MCF 10A (cell line): ENCODE results near the gene RBPJ. TPM values are rescaled to one million over a fixed set of nuclear protein-coding genes. Genes with fewer than 3 reads are reported as not detected.

Source experiments
- Bru-seq: library from RNA; stranded (reverse); fragments of 400-500 nt; gene quantifications from one replicate; lab custom pipeline; 2021; lab: Mats Ljungman, UMichigan
- BruChase-seq, 2 experiments: library from RNA; stranded (reverse); fragments of 400-500 nt; gene quantifications; one replicate each; lab custom pipeline; 2021; lab: Mats Ljungman, UMichigan
- BruUV-seq: library from RNA; stranded (reverse); fragments of 400-500 nt; replicated peaks from 2 replicates; lab custom pipeline; 2021; lab: Mats Ljungman, UMichigan
- CTCF ChIA-PET: fragments of 300-600 bp; sonication (Branson Sonifier 250); formaldehyde crosslinking; extraction: SDS; loops from one replicate; lab custom pipeline; 2021; ENCODE audit warnings: antibody characterized with exemption, inconsistent platforms; lab: Yijun Ruan, JAX
- POLR2A ChIA-PET: fragments of 300-600, 350-650 bp; sonication (Branson Sonifier 250); formaldehyde crosslinking; extraction: SDS; loops from one replicate; lab custom pipeline; 2020; ENCODE audit warnings: antibody characterized with exemption, inconsistent platforms; lab: Yijun Ruan, JAX
- DNase-seq: peaks from one replicate; pipeline ENCODE4 v3.0.0-alpha.2; 2018; ENCODE audit not compliant: unreplicated experiment
- H3K27ac Mint-ChIP-seq: one replicate; pipeline ENCODE4 v1.8.0; 2022; ENCODE audit warnings: mild to moderate bottlenecking, low read depth, mixed read lengths; ENCODE audit not compliant: unreplicated experiment
- H3K27me3 Mint-ChIP-seq: one replicate; pipeline ENCODE4 v1.8.0; 2022; ENCODE audit warnings: mixed read lengths; ENCODE audit not compliant: insufficient read depth, unreplicated experiment
- H3K36me3 Mint-ChIP-seq: one replicate; pipeline ENCODE4 v1.8.0; 2022; ENCODE audit warnings: mild to moderate bottlenecking, moderate library complexity, mixed read lengths; ENCODE audit not compliant: insufficient read depth, unreplicated experiment
- H3K4me1 Mint-ChIP-seq: one replicate; pipeline ENCODE4 v1.8.0; 2022; ENCODE audit warnings: mixed read lengths; ENCODE audit not compliant: insufficient read depth, unreplicated experiment
- H3K4me3 Mint-ChIP-seq: one replicate; pipeline ENCODE4 v1.8.0; 2022; ENCODE audit warnings: mild to moderate bottlenecking, moderate library complexity, mixed read lengths; ENCODE audit not compliant: unreplicated experiment
- H3K9me3 Mint-ChIP-seq: one replicate; pipeline ENCODE4 v1.8.0; 2022; ENCODE audit warnings: mixed read lengths; ENCODE audit not compliant: unreplicated experiment
- intact Hi-C: fragments of 100-400 bp; cut with micrococcal nuclease; formaldehyde crosslinking; loops from 2 replicates; pipeline ENCODE4 v1.14.1; 2022
- long read RNA-seq: library from polyadenylated mRNA; stranded (forward); transcript quantifications from one replicate; pipeline ENCODE4 v2.0.0, GENCODE V29; 2022
- total RNA-seq: library from RNA; stranded (reverse); gene quantifications from 2 replicates; pipeline ENCODE4 v1.2.3, GENCODE V29; 2022
- TF ChIP-seq, protein P1 (sequence below): fragments of 200-600 bp; IDR thresholded peaks from one replicate; pipeline ENCODE4 v1.8.0; 2022; ENCODE audit warnings: antibody characterized with exemption, mild to moderate bottlenecking; ENCODE audit not compliant: unreplicated experiment

Gene RBPJ
- 74.4 and 84.7 TPM in 2 replicates for total RNA-seq
- percentile 89 among the genes with signal in this experiment for Bru-seq, nascent RNA
- BruChase-seq, experiment 1, labeled RNA remaining after a 6-hour chase: percentile 92 among the genes with signal in this experiment
- BruChase-seq, experiment 2, labeled RNA remaining after a 2-hour chase: percentile 88 among the genes with signal in this experiment
- long read RNA-seq, full-length matches to known transcripts: 93 of 121 reads
- long read RNA-seq, partial matches to known transcripts: 7 of 121 reads
- long read RNA-seq, other reads (novel, unspliced or antisense): 21 of 121 reads

DNA sequence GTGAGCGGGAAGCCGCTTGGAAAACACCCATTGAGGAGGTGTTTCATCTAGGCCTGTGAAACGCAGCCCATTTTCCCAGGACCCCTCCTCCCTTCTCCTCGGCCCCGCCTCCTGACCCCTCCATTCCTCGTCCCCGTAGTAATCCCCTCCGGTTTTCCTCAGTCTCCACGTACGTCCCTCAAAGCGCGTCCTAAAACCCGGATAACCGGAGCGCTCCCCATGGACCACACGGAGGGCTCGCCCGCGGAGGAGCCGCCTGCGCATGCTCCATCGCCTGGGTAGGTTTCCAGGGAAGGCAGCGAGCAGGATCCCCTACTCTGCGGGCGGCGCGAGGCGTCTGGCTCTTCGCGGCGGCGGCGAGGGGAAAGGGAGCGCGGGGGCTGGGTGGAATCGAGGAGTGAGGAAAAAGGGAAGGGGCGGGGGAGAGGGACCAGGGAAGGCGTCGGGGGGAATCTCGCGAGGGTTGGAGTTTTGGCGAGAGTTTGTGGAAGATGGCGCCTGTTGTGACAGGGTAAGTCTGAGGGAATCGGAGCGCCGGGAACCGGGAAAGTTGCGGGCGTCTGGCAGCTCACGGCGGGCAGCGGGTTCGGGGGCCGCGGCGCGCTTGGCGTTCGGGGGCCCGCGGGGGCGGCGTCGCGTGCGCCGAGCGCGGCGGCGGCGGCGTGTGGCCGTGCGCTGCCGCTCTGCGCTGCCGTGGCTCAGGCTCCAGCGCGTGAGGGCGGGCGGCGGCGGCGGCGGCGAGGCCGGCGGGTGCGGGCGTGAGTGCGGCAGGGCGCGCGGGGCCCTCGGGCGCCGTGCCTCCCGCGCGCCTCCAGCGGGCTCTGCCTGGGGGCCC lies at the start of gene RBPJ:
TSS of gene RBPJ (plus strand) at position 477 of the 835 bp plus-strand sequence. CDS start at position 492, 15 bp downstream.
- Mint-ChIP-seq H3K9me3 (peaks cover 21% of the 10 kb centered on the region), H3K36me3 (peaks cover 15% of the 10 kb centered on the region), H3K27ac (peak within 1 kb of the TSS; percentile 94), H3K4me1 (peaks cover 22% of the 10 kb centered on the region), H3K4me3 (peak within 1 kb of the TSS; percentile 87), H3K27me3 (no peaks in the 10 kb centered on the region)
- POLR2A ChIA-PET: interaction anchor here (0.7 to 4.7 kb wide), 17 partner anchors 10 to 540 kb away, joined by 3 to 49 read pairs (median 4); partner anchors contain the start of gene STIM2
- intact Hi-C loops: loop anchor here (1.0 kb wide), 1 partner anchor 238 kb away; no protein-coding TSS in a partner anchor
- CTCF ChIA-PET: interaction anchor here (0.6 to 2.5 kb wide), 8 partner anchors 9 to 332 kb away, joined by 3 to 11 read pairs (median 5); no protein-coding TSS in a partner anchor
- no TSS peak for BruUV-seq
- peak; percentile 97 for DNase-seq
- TF ChIP-seq, protein P1, sequence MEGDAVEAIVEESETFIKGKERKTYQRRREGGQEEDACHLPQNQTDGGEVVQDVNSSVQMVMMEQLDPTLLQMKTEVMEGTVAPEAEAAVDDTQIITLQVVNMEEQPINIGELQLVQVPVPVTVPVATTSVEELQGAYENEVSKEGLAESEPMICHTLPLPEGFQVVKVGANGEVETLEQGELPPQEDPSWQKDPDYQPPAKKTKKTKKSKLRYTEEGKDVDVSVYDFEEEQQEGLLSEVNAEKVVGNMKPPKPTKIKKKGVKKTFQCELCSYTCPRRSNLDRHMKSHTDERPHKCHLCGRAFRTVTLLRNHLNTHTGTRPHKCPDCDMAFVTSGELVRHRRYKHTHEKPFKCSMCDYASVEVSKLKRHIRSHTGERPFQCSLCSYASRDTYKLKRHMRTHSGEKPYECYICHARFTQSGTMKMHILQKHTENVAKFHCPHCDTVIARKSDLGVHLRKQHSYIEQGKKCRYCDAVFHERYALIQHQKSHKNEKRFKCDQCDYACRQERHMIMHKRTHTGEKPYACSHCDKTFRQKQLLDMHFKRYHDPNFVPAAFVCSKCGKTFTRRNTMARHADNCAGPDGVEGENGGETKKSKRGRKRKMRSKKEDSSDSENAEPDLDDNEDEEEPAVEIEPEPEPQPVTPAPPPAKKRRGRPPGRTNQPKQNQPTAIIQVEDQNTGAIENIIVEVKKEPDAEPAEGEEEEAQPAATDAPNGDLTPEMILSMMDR: no peak

DNA sequence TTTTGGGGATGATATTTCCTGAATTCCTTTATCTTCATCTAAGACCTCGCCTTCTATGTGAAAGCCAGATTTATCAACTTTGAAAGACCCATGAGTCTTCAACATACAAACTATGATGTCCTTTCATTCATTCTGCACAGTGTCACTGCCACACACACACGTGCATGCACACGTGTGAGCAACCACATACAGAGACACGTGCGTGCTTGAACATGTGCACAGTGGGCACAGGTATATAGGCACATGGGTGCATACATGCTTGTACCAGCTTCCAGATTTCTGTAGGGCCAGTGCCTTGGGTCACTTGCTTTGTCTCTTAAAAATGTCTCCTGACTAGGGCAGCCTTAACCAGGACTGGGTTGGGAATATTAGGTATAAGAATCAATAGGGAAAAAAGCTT lies 49.1 kb upstream of the RBPJ start:
- no peaks in the 10 kb centered on the region for H3K27me3 Mint-ChIP-seq
- no peaks in the 10 kb centered on the region for H3K36me3 Mint-ChIP-seq
- intact Hi-C loops: no loop called here
- no peak overlapping the region for H3K4me3 Mint-ChIP-seq
- TF ChIP-seq, protein P1: no peak
- no peak overlapping the region for H3K27ac Mint-ChIP-seq
- no peaks in the 10 kb centered on the region for H3K9me3 Mint-ChIP-seq
- ChIA-PET POLR2A (no interaction called here), CTCF (interaction anchor here (1.1 kb wide), 1 partner anchor 11 kb away, joined by 3 read pairs; no protein-coding TSS in a partner anchor)
- no peak for DNase-seq
- BruUV-seq: no TSS peak
- H3K4me1 Mint-ChIP-seq: no peaks in the 10 kb centered on the region

DNA sequence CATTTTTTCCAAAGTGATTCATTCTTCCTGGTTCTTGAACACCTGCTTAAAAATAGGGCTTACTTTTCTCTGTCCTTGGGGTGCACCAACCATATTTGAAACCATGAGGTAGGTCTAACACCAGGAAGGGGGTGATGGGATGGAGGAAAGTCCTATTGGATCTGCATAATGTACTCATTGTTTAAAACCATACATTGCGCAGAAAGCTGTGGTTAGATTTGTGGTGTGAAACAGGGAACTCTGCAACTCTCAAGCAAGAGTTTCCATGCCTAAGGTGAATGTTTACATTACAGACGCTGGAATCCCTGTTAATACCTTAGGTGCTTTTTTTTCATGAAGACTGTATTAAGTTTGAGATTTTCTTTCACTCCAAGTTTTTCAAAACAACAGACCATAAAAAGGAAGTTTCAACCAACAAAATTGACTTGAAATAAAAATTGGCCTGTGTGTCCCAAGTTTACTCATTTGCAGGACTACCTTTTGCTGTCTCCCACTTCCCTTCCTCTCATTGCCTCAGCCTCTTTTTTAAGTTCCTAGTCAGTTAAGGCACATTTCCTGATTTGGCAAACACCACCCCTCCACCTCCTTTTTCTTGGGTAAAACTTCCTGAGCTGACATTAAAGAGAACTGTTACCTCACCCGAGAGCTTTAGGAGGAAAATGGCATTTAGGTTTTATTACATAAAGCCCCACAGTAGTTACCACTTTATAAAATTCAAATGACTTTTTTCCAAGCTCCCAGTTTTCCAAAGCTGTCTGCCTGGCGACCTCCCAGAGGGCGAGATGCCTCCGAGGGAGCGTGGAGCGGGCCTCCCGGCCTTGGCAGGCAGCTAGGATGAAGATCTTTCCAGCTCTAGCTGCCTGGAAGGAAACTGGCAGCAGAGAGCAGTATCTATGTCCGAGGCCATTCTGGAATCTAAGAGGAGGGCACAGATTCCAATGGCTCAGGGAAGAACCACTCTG lies 47.9 kb upstream of the RBPJ start:
- Mint-ChIP-seq H3K4me1 (no peaks in the 10 kb centered on the region), H3K36me3 (no peaks in the 10 kb centered on the region), H3K27me3 (no peaks in the 10 kb centered on the region), H3K9me3 (no peaks in the 10 kb centered on the region), H3K4me3 (no peak overlapping the region), H3K27ac (no peak overlapping the region)
- POLR2A ChIA-PET: no interaction called here
- BruUV-seq: no TSS peak
- CTCF ChIA-PET: interaction anchor here (0.7 to 1.1 kb wide), 2 partner anchors 12 to 492 kb away, joined by 3 read pairs; no protein-coding TSS in a partner anchor
- no peak for DNase-seq
- intact Hi-C loops: no loop called here
- TF ChIP-seq, protein P1: no peak
